Measurements from ENCODE around the gene TRIM46.
"Not testable (repeated sequence)": the region's sequence is repeated elsewhere in the genome, so short reads cannot be mapped to it uniquely, and the experiment has no call there.

TRIM46 gene

GRCh38 chr1:155207806-155208540, 34.3 kb downstream of the TRIM46 start, which contains the start of gene THBS3:
Gene THBS3 (minus strand): TSS chr1:155207897. CDS start chr1:155207876, 21 bp downstream.
- DNase-seq = peak in 1 of 2 donors; percentile 67

- peak; percentile 67 to 70 for DNase-seq
Measured at GRCh38 chr1:155208541-155209311, 35.1 kb downstream of the TRIM46 start, which contains the start of gene MTX1. Gene MTX1 (plus strand): TSS chr1:155208695. CDS start chr1:155208805, 110 bp downstream.

DNA sequence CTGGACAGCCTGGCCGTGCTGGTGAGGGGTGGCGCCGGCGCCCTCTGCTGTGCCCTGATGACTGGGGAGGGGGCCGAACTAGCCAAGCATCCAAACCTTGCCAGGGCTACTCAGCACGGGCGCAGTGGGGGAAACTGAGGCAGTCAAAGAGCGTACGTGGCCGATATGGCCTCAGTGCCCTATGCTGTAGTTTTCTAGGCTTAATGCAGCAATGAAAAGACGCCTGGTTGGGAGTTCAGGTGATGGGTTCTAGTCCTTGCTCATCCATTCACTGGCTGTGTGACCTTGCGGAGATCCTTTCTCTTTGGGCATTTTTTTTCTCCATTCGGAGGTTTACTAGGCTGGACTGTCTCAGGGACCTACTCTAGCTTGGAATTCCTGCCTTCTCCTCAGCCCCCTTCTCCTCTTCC, 35.7 kb downstream of the TRIM46 start:
- no peak for DNase-seq

- DNase-seq = no peak
Measured at GRCh38 chr1:155210314-155211104, 36.9 kb downstream of the TRIM46 start.

DNA sequence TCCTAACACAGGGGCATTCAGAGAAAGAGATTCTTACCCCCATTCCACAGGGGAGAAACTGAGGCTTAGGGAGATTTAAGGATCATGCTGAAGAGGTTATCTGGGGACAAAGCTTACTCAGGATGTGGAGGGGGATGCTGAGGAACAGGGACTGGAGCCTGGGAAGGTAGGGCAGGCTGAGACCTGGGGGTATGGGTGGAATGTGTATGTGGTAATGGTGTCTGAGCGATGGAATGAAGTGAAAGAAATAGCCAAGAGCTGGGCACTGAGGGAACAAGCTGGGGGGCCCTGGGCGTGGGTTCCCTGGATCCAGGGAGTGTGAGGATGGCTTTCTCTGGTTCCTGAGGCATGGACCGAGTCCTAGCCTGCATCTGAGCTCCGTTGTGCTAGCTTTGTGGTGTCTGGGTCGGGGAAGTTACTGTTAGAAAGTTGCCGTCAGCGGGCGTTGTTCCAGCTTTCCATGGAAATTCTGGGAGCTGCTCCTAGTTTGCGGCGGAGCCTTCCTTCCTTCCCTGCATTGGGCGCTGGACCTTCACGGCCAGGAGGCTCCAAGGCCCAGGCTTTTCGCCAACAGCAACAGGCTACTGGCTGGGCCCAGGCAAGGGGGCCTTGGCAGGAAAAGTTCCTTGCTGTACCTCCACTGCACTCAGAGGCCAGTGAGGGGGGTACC, 37.9 kb downstream of the TRIM46 start:
- not testable (repeated sequence) for DNase-seq

DNA sequence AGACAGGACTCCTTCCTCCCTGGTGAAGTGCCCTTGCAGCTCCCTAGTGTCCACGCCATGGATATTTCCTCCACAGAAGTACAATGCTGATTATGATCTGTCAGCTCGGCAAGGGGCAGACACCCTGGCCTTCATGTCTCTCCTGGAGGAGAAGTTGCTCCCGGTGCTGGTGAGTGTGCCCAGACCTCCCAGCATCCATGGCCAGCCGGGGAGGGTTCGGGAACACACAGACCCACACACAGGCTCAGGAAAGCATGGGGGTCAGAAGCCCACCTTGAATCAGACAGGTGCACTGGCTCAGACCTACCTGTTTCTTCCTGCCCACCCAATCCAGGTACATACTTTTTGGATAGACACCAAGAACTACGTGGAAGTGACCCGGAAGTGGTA, 38.4 kb downstream of the TRIM46 start:
- DNase-seq = not testable (repeated sequence)

- not testable (repeated sequence) for DNase-seq
Measured at GRCh38 chr1:155214702-155215101, 41.1 kb downstream of the TRIM46 start.

GRCh38 chr1:155218854-155219591, 45.4 kb downstream of the TRIM46 start:
- peak; percentile 71 to 72 for DNase-seq

DNA sequence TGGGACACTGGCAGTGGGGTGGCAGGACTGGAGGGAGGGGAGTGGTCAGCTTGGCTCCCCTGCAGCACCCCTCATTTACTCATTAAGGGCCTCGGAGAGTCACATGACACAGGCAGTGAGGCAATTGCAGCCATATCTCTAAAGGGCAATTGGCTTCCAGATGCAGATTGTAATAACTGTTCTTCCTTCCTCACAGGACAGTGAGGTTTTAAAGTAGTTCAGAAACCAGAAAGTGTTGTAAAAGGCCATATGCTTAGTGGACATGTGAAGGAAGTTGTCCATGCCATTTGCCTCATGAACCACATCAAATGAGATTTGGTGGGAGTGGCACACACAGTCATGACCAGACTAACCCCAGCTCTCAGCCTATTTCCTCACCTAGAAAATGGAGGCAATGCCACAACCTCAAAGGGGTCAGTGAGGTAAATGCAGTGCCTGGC, 46.0 kb downstream of the TRIM46 start:
- DNase-seq = peak; percentile 27 to 32

GRCh38 chr1:155220211-155220965, 46.7 kb downstream of the TRIM46 start:
- not testable (repeated sequence) for DNase-seq

DNA sequence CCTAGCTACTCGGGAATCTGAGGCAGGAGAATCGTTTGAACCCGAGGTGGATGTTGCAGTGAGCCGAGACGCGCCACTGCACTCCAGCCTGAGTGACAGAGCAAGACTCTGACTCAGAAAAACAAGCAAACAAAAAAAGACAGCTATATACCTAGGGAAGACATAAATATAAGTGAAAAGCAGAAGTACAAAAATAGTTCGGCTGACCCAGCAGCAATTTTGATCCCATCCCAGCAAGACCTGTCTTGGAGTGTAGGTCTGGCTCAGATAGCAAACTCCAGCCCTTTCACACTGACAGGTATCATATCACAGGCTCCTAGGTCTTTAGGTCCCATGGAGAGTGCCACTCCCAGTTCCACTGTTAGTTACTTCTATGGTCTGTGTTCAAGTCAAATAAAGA, 49.4 kb downstream of the TRIM46 start:
- no peak for DNase-seq

DNA sequence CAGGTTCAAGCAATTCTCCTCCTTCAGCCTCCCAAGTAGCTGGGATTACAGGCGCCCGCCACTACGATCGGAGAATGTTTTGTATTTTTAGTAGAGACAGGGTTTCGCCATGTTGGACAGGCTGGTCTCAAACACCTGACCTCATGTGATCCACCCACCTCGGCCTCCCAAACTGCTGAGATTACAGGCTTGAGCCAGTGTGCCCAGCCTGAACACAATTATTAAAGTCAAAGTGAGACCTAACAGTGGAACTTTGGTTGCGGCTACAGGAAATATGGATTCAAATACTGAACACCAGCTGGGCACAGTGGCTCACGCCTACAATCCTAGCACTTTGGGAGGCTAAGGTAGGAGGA, 51.7 kb downstream of the TRIM46 start:
- DNase-seq = not testable (repeated sequence)

DNA sequence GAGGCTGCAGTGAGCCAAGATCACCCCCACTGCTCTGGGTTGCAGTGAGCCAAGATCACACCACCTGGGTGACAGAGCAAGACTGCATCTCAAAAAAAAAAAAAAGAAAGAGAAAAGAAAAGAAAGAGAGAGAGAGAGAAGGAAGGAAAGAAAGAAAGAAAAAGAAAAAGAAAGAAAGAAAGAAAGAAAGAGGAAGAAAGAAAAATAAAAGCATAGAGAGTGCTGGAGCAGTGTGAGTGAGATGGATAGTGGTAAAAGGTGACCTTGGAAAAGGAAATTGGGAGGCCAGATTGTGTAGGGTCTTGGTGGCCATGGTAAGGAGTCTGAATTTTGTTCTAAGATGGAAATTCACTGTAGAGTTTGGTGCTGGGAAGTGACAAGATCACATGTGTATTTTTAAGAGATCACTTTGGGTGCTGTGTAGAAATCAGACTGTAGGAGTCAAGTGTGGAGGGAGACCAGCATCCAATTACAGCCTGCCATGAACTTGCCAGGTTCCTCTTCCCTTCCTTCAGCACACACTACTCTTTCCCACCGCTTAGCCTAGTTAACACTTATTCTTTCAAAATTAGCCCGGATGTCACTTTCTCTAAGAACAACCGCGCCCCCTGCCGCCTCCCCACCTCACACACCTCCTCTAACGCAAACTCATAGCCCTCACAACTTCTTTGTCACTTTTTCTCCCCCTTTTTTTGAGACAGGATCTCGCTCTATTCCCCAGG, 52.7 kb downstream of the TRIM46 start:
- DNase-seq = peak; percentile 42 to 46

GRCh38 chr1:155226910-155227260, 53.2 kb downstream of the TRIM46 start:
- no peak for DNase-seq

GRCh38 chr1:155227261-155228095, 53.8 kb downstream of the TRIM46 start:
- DNase-seq = peak; percentile 97 to 98

GRCh38 chr1:155228096-155228427, 54.4 kb downstream of the TRIM46 start:
- DNase-seq = no peak

DNA sequence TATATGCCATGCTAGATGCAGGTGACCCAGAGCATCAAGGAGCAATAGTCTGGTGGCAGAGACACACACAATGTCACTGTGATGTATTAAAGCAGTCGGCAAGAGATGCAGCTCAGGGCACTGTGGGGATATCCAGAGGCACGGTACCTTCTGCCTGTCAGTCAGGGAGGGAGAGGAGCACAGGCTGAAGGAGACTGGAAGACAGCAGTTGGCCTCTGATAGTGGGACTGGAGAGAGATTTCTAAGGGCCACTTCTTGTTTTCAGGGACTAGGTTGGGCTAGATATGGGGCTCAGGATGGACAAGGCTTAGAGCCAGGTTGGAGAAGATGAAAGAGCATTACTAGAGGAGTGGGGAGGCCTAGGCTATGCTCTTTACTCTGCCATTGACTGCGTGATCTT, 57.7 kb downstream of the TRIM46 start:
- not testable (repeated sequence) for DNase-seq

- DNase-seq = not testable (repeated sequence)
Measured at GRCh38 chr1:155232001-155232978, 58.6 kb downstream of the TRIM46 start.
